LoVo (cell line): ENCODE data around the gene SLX9.

Source experiments
- DNase-seq: peaks from one replicate; pipeline ENCODE4 v3.0.0-alpha.2; 2016; ENCODE audit warnings: low spot score

Gene SLX9

DNA sequence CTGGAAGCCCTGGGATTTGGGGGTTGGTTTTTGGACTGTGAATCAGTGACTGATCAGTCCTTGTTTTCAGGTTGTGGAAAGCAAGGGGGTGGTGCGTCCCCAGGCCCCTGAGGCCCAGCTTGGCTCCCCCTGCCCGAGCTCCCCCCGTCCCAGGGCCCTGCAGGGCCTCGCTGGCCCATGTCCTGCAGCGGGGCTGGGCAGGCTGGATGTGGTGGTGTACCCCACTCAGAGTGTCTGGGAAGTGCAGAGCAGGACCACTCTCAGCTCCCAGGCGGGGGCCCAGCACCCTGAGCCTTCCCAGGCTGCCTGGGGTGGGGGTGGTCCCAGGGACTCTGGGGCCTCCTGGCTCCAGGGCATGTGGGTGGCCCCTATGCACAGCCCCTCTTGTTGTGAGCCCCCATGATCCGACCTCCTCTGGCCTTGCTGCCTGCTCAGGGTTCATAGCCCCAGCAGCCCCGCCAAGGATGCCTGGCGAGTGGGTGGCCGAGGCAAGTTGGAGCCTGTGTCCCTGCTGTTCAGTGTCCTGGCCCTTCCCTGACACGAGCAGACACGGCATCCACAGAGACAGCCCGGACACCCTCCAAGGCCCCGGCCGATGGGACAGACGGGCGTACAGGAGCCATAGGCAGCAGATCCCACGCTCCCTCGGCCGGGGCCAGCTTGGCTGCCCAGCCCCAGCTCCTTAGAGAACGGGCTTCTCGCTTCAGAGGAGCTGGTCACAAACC, 37.9 kb downstream of the SLX9 start:
- DNase-seq, result no peak

DNA sequence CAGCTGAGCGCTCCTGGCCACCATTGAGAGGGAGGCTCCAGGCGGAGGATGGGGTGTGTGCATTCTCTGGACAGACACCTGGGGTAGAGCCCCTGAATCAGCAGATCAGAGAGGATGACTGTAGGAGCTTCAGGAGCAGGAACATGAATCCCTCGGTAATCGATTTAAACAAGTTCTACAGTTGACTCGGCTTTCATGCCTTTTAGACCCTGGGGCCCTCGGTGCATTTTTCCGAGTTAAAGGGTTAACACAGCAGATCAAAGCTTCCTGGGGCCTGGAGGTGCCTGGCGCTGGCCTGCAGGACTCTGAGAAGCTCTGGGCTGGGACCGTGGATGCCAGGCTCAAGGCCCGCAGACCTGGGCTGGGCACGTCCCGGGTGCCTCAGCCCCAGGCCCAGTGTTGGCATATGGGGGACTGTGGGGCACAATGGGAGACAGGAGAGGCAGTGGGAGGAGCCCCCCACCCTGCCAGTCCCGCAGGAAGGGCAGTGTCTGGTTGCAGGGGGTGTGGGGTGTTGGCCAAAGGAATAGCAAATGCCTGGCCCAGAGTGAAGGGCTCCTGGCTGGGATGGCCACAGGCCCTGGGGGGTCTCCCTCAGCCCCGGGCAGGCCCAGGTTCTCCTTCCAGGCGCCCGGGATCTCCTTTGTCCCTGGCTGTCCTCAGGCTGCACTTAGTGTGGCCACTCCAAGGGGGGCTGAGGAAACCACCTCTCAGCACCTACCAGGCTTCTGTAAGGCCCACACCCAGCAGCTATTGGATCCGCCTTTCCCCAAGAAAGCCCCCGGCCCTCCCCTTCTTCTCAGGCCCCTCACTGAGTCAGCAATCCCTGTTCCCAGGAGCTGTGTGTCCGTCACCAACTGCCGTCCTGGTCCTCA, 40.1 kb downstream of the SLX9 start:
- no peak for DNase-seq

DNA sequence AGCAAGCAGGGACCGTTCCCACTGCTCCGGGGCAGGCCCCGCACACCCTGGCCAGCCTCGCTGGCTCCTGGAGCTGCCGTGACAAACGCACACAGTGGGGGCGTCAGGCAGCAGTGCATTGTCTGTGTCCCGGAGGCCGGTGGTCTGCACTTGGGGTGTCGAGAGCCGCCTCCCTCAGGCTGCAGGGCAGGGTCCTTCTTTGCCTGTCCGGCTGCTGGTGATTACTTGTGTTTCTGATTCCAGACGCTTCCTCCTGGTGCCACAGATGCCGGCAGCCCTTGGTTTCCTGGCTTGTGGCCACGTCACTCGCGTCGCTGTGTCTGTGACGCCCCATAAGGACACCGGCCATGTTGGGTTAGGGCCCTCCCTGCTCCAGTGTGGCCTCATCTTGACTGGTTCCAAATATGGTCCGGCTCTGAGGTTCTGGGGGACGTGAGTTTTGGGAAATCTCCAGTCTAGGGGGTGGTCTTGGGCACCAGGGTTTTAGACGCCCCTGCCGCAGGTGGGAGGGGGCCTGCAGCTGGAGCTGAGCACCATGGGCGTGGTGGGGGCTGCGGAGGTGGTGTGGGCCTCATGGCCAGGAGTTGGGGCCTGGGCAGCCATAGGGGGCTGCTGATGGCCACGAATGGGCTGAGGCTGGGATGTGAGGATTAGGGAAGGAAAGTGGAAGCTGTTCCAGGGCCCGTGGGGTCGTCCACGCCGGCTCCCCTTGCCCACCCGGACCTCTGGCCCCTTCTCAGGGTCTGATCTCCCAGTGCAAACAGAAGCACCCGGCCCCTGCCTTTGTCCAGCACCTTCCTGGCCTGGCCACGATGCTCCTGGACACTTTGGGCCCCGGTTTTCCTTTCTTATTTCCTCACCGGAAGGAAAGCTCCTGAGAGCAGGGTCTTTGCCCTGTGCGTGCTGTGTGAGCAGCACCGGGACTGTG, 41.0 kb downstream of the SLX9 start:
- no peak for DNase-seq

DNA sequence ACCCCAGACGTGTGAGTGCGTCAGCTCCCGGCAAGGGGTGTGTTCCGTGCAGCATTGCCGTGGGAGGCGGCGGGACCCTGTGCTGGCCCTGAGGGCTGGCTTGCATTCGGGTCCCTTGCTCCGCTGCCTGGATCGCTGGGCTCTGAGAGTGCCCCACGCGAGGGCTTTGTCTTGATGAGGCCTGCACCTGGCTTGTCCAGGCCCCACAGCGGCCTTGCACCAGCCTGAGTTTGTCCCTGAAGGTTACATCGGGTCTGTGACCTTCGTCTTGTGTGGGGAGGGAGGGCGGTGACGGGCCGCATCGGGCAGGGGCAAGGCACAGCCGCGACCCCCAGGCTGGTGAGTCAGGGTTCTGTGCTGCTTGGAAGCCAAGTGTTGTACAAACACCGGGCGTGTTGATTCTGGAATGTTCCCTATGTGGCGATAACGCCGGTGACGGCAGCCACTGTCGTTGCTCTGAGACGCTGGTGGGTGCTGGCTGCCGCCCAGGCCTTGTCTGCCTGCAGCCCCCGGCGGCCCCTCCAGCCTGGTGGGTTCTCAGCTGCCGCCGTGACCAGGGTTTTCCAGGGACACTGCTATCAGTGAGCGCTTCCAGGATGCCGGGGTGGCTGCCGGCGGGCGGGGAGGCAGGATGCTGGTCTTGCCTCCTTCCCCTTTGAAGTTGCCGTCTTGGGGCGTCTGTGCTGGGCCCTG, 42.9 kb downstream of the SLX9 start:
- DNase-seq, result no peak

DNA sequence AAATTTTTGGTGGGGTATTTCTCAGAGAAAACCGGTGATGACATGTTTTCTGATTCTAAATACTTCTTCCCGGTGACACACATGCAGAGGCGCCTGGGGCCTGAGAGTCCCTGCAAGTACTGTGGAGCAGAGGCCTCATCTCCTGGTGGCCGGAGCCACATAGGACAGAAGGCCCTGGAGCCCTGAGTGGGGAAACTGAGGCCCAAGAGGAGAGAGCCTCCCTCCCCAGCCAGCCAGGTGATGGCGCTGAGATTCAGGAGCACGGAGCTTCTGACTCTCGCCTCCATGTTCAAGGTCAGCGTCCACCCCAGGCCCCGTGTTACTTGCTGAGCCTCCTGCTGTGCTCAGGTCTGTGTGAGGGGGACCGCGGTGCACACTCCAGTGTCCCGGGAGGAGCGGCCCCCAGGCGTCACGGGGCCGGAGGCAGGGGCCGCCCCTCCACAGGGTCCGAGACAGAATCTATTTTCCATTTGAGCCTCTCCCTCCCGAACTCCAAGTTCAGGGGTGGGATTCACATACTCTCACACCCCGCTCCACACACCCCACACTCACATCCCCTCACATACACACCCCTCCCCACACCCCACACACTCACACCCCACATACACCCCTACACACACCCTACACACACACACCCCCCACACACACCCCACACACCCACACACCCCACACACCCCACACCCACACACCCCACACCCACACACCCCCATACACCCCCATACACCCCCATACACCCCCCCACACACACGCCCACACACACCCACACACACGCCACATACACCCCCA, 43.8 kb downstream of the SLX9 start:
- DNase-seq, result no peak

DNA sequence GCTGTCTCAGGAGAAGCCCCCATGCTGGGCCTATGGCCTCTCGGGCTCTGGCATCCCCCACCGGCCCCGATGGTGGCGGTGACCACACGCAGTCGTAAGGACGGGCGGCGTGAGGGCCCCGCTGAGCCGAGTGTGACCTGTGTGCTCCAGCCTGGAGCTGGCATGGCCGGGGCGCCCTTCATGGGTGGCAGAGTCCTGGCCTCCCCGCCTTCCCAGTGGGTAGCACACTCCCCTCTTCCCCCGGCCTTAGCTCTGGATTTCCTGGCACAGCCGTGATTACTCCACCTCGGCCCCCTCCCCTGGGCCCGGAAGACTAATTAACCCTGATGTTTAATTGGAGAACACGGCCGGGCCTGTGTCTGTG, 44.6 kb downstream of the SLX9 start:
- no peak for DNase-seq

DNA sequence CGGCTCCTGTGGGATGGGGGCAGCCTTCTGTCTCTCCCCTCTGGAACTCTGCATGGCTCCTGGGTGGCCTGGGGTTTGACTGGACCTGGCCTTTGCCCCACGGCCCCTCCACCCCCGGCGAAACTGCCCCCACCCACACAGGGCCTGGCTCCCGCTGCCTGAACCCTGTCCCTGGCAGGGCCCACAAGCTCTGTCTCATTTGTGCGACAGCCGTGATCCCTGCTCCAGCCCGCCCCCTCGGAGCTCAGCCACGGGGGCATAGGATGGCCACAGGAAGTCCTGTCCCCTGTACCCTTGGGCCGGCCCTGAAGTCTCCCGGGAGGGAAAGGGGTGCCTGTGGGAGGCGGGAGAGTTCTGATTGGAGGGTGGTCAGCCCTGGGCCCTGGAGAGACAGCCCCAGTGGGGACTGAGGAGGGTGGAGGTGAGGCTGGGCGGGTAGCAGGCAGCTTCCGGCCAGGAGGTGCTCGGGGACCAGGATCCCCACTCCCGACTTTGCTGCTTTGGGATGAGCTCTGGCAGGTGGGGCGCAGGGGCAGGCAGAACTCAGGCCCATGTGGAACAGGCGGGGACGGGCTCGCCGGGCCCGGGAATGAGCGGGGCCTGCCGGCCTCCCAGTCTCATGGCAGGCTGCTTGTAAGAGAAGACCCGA, 45.1 kb downstream of the SLX9 start:
- DNase-seq, result no peak

DNA sequence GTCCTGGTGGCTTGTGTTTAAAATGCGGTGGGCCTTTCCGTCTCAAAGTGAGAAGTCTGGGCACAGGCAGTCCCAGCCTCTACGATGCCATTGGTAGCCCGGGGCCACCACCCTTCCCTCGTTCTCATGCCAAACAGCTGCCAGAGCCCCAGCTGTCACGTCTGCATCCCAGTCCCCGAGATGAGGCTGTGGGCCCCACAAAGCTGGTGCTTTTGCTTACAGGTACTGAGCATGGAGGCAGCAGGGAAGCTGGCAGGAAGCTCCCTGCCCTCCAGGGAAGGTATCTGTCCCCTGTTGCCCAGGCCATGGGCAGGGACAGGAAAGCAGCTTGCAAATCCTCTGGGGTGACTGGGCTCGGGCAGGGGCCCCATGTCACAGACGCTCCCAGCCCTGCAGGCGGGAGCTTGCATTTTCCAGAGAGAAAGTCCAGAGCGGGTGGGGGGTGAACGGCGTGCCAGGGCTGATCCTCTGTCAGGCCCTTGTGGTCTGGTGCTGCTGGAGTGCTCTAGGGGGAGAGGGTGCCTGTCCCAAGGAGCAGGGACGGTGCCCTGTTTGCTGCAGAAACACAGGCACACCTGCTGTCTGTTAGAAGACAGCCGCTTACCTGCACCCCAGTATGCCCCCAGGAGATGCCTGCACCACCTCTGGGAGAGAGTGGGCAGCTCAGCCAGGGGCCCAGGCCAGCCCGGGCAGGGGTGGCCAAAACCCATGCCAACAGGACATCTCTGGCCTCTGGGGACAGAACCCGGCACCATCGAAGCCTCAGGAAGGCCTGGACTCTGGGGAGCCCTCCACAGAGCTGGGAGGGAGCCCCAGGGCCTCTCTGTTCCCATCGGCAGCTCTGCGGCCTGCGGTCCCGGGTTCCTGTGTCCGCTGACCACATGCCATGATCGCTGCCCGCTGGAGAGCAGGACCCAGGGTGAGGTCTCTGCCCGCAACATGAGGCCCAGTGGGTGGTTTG, 45.9 kb downstream of the SLX9 start:
- DNase-seq, result no peak

DNA sequence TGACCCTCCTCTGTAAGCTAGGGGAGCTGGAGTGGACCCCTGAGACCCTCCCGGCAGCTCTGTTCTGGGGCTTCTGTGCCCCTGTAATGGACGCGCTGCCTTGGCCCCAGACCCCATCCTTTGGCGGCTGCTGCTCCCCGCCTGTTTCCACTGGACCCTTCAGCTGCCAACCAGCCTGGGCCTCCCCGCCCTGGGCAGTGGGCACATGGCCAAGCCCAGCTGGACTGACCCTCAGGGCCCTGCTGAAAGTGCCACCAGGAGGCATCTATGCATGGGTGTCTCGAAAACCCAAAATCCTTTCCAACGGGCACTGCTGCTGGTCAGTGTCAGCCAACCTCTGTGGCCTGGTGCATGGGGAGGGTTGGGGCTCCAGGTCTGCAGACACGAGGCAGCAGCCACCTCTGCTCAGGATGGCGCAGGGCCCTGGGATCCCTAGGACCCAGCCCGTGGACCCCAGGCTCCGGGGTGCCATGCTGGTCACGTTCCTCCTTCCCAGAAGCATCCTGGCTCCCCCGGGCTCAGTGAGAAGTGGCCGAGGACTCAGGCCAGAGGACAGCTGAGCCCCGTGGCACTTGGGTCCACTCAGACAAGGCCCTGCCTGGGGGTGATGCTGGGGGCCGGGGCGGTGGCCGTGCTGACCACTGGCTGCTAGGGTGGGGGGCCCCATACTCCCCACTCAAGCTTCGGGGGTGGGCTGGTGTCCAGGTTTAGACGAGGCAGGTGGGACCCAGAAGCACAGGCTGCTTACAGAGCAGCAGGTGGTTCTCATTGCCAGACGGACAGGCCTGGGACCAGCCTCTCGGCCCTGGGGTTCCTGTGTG, 46.9 kb downstream of the SLX9 start:
- DNase-seq, result no peak

DNA sequence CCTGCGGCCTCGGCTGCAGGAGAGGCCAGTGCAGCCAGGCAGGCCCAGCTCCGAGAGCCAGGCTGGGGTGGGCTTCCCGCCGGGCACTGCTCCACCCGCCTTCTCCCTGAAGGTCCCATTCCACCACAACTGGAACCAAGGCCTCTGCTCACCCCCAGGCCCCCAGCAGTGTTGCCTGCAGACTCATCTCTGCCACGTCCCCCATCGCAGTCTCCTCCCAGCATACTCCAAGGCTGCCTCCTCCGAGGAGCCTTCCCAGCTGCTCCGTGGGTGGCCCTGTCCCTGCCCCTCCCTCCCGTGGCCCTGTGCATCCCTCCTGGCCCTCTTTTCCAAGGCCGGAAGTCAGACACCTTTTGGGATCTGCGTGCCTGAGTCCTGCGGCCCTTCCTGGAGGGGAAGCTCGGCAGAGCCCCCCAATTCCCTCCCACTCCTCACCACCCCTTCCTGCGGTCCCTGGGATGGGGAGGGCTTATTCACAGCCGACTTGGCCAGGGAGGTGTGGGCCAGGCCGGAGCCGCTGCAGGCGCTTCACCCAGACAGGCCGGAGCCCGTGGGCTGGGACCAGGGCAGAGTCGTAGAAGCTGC, 47.6 kb downstream of the SLX9 start:
- DNase-seq, result no peak

DNA sequence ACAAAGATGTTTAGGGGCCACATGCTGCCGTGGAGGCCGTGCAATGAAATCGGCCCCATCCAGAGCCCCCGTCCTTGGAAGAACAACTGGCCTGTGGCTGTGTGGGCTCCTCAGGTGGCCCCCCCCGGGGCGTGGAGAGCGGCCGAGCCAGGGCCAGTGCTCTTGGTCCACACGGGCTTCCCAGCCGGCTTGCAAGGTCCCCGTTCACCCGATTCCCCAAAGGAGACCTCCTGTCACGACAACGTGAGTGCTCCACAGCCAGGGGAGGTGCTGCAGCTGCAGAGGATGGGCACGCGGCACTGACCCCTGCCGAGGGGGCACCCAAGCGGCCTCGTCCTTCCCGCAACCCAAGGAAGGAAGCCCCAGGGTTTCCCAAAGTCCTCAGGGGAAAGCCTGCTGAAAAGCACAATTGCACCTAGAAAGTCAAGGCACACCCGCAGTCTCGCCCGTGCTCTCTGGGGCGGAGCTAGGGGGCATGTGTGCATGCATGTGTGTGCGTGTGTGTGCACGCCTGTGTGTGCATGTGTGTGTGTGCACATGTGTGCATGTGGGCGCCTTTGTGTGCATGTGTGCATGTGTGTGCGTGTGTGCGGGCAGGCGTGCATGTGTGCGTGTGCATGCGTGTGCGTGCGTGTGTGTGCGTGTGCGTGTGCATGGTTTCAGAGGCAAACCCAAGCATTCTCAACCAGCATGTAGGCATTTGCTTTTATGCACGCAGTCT, 48.2 kb downstream of the SLX9 start:
- no peak for DNase-seq

DNA sequence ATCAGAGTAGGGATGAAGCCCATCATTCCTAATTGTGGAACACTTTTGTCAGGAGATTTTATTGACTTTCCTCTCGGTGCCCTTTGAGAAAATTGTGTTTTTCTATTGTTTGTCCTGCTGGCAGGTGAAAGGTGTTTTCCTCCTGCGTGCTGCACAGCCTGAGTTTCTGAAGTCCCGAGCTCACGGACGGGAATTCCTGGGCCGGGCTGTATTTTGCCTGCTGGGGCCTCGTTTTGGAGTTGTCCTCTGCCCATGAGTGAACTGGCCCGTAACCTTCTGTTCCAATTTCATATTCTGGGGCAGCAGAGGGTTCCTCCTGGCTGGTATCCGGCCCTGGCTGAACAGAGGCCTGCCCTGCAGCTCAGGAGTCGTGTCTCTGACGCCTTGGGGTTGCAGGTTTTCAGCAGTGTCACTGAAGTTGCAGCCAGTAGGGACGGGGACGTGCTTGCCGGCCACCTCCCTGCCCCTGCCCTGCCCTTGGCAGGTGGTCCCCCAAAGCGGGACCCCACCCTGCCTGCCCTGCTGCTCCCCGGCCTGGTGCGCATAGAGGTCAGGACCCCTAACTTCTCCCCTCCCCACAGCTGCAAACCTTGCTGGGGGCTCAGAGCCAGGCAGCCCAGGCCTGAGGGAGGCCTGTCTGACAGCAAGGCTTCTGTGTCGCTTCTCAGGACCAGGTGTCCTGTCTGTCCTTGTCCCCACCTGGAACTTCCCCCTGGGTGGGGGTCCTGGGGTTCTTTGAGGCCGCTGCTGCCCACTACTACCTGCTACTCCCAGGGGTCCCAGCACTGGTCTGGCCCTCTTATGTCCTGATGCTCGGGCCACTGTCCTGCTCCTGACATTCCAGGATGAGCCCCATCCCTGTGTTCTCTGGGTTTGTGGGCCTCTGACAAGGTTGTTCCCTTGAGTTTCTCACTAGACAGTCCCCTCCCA, 49.0 kb downstream of the SLX9 start:
- no peak for DNase-seq

DNA sequence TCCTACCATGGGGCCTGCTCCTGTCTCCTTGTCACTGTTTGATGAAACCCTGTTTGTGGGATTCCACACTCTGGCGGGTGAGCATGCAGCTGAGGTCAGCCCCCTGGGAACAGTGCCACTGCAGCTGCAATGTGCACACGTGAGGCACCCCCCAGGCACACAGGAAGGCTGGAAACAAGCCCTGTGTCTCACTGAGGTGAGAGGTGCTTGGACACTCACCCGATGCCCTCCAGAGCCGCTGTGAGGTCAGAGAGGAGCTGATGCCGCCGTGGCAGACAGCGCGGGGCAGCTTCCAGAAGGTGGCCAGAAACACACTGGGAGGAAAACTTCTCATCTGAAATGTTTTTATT, 49.7 kb downstream of the SLX9 start:
- no peak for DNase-seq

DNA sequence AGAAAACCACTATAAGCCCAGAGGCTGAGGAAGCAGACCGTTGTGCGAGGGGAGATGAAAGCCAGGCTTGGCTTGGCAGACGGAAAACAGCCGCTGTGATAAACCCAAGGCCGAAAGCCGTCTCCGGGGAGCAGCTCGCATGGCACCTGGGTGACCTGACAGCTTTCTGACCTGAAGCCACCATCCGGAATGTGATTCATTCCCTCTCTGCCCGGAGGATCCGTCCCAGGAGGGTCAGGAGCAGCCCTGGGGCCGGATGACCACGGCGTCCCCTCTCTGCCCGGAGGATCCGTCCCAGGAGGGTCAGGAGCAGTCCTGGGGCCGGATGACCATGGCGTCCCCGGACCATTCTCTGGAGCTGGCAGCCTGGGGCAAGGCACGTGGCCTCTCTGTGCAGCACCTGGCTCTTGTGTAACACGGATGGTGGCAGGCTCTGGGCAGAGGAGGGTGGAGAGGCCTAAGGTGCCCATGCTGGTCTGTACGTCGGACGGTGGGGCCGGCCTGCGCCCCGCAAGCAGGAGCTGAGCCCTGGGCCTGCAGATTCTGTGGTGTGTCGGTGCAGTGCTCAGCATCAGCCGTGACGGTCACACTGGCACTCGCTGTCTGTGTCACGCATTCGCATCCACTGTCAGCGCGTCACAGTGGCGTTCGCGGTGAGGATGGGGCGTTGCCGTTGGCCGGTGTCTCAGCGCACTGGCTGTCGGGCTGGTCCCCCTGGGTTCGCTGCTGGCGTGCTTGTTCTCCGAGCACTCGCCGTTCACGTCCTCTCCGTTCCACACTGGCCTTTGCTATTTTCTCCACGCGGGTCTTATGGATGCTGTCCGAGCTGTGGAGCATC, 50.3 kb downstream of the SLX9 start:
- no peak for DNase-seq

DNA sequence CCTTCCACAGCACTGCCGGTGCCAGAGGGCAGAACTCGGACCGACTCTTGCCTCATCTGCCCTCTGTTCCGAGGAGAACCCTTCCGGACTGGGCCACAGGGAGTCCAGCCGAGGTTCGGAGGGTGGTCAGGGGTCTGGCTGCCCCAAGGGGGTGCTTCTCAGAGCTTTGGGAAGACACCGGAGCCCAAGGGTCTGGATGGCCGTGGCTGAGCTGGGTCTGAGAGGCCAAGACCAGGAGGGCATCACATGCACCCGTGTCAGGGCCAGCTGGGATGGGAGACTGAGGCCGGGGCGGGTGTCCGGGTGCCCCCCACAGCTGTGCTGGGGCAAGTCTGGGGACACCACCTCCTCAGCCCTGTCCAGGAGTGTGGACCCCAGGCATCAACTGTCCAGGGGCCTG, 51.1 kb downstream of the SLX9 start:
- DNase-seq, result no peak
